ENCODE data around the gene BBX. TPM values are rescaled to one million over a fixed set of nuclear protein-coding genes. Genes with fewer than 3 reads are reported as not detected.

The BBX gene
- total and polyA plus RNA-seq, 2 donors from 2014 or later = 8.1 to 85.8 TPM

GRCh38 chr3:107506458-107506857 is 16.3 kb upstream of the BBX start:
- Histone ChIP-seq H3K36me3 (ENCODE audit: control insufficient read depth in 2 of 3, insufficient read depth in 3 of 3, low read length in 3 of 3) (no peaks in the 10 kb centered on the region), H3K9me3 (ENCODE audit: control insufficient read depth in 2 of 3, insufficient read depth in 1 of 3, low read length in 3 of 3) (no peaks in the 10 kb centered on the region), H3K4me1 (ENCODE audit: control insufficient read depth in 2 of 3, insufficient read depth in 2 of 3, low read depth in 1 of 3, low read length in 3 of 3) (no peaks in the 10 kb centered on the region), H3K27ac (ENCODE audit: low read depth in 2 of 2, low read length in 2 of 2) (no peak overlapping the region), H3K9ac (ENCODE audit: low read length in 3 of 3) (no peak overlapping the region), H3K4me3 (ENCODE audit: low read length in 3 of 3) (no peak overlapping the region), H3K27me3 (ENCODE audit: control insufficient read depth, insufficient read depth, low read length) (no peaks in the 10 kb centered on the region)
- intact Hi-C loops (cut with DNase I) = no loop called here
- TF ChIP-seq CTCF (IDR thresholded peaks at IDR 0.05; ENCODE audit: borderline replicate concordance, extremely low read depth, insufficient read depth) = no peak
- no peak for FAIRE-seq
- DNase-seq = no peak

GRCh38 chr3:107508331-107508730 is 14.4 kb upstream of the BBX start:
- intact Hi-C loops (cut with DNase I) = no loop called here
- Histone ChIP-seq H3K27ac (ENCODE audit: low read depth in 2 of 2, low read length in 2 of 2) (no peak overlapping the region), H3K27me3 (ENCODE audit: control insufficient read depth, insufficient read depth, low read length) (no peaks in the 10 kb centered on the region), H3K36me3 (ENCODE audit: control insufficient read depth in 2 of 3, insufficient read depth in 3 of 3, low read length in 3 of 3) (no peaks in the 10 kb centered on the region), H3K4me3 (ENCODE audit: low read length in 3 of 3) (no peak overlapping the region), H3K9me3 (ENCODE audit: control insufficient read depth in 2 of 3, insufficient read depth in 1 of 3, low read length in 3 of 3) (no peaks in the 10 kb centered on the region), H3K4me1 (ENCODE audit: control insufficient read depth in 2 of 3, insufficient read depth in 2 of 3, low read depth in 1 of 3, low read length in 3 of 3) (no peaks in the 10 kb centered on the region), H3K9ac (ENCODE audit: low read length in 3 of 3) (no peak overlapping the region)
- FAIRE-seq (no peak), DNase-seq (no peak)
- no peak for TF ChIP-seq CTCF (IDR thresholded peaks at IDR 0.05; ENCODE audit: borderline replicate concordance, extremely low read depth, insufficient read depth)

- Histone ChIP-seq H3K9me3 (ENCODE audit: control insufficient read depth in 2 of 3, insufficient read depth in 1 of 3, low read length in 3 of 3) (no peaks in the 10 kb centered on the region), H3K4me3 (ENCODE audit: low read length in 3 of 3) (no peak overlapping the region), H3K9ac (ENCODE audit: low read length in 3 of 3) (no peak overlapping the region), H3K36me3 (ENCODE audit: control insufficient read depth in 2 of 3, insufficient read depth in 3 of 3, low read length in 3 of 3) (no peaks in the 10 kb centered on the region), H3K4me1 (ENCODE audit: control insufficient read depth in 2 of 3, insufficient read depth in 2 of 3, low read depth in 1 of 3, low read length in 3 of 3) (no peaks in the 10 kb centered on the region), H3K27me3 (ENCODE audit: control insufficient read depth, insufficient read depth, low read length) (no peaks in the 10 kb centered on the region), H3K27ac (ENCODE audit: low read depth in 2 of 2, low read length in 2 of 2) (no peak overlapping the region)
- no peak for FAIRE-seq
- no peak for DNase-seq
- intact Hi-C loops (cut with DNase I) = no loop called here
- no peak for TF ChIP-seq CTCF (IDR thresholded peaks at IDR 0.05; ENCODE audit: borderline replicate concordance, extremely low read depth, insufficient read depth)
Observed at GRCh38 chr3:107512108-107512507, 10.7 kb upstream of the BBX start.

- no peaks in the 10 kb centered on the region for H3K27me3 ChIP-seq (ENCODE audit: control insufficient read depth, insufficient read depth, low read length)
- H3K36me3 ChIP-seq (ENCODE audit: control insufficient read depth in 2 of 3, insufficient read depth in 3 of 3, low read length in 3 of 3) = no peaks in the 10 kb centered on the region
- TF ChIP-seq CTCF (IDR thresholded peaks at IDR 0.05; ENCODE audit: borderline replicate concordance, extremely low read depth, insufficient read depth) = no peak
- H3K27ac ChIP-seq (ENCODE audit: low read depth in 2 of 2, low read length in 2 of 2) = no peak overlapping the region
- H3K4me3 ChIP-seq (ENCODE audit: low read length in 3 of 3) = no peak overlapping the region
- H3K9ac ChIP-seq (ENCODE audit: low read length in 3 of 3) = no peak overlapping the region
- H3K4me1 ChIP-seq (ENCODE audit: control insufficient read depth in 2 of 3, insufficient read depth in 2 of 3, low read depth in 1 of 3, low read length in 3 of 3) = no peaks in the 10 kb centered on the region
- no peaks in the 10 kb centered on the region for H3K9me3 ChIP-seq (ENCODE audit: control insufficient read depth in 2 of 3, insufficient read depth in 1 of 3, low read length in 3 of 3)
- intact Hi-C loops (cut with DNase I) = no loop called here
- DNase-seq (no peak), FAIRE-seq (no peak)
Observed at GRCh38 chr3:107514453-107514852, 8.3 kb upstream of the BBX start.

All from kidney (tissue), 14 donors.